COR-L47 (cell line): Measurements from ENCODE around the gene OR2Y1.
A peak's percentile ranks its signal among the peaks of the same experiment; 100 is the strongest.
"Not testable (repeated sequence)": the region's sequence is repeated elsewhere in the genome, so short reads cannot be mapped to it uniquely, and the experiment has no call there.

Experiments
- DNase-seq: peaks from one replicate; lab custom pipeline; 2025; lab: John Stamatoyannopoulos, UW

The OR2Y1 gene

DNA sequence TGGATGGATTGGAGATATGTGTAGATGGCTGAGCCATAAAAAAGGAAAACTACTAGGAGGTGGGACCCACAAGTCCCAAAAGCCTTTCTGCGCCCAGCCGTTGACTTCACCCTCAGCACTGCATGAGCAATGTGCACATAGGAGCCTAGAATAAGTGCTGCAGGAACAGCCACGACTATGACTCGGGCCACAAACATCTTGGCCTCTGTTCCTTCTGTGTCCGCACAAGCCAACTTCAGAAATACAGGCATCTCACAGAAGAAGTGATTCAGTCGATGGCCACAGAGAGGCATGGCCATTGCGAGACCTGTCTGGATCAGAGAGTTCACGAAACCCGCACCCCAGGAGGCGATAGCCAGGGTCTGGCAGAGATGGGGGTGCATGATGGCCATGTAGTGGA is 587 bp downstream of the OR2Y1 start:
- DNase-seq, result no peak

DNA sequence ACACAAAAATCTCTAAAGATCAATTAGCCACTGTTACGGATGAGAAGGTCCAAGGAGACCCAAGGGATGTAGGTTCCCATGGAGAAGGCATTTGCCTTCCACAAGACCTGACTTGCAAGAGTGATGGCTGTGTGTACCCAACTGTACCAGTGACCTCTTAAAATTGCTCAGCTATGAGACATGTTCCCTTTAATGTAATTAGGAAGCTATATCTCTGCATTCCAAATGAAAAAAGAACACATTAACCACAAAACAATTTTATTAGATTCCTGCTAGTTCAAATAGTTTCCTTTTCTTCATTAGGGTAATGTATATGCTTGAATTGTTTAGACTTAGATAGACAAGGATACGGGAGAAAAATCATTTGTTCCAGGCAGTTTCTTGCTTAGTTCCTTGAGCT is 3.3 kb downstream of the OR2Y1 start:
- no peak for DNase-seq

DNA sequence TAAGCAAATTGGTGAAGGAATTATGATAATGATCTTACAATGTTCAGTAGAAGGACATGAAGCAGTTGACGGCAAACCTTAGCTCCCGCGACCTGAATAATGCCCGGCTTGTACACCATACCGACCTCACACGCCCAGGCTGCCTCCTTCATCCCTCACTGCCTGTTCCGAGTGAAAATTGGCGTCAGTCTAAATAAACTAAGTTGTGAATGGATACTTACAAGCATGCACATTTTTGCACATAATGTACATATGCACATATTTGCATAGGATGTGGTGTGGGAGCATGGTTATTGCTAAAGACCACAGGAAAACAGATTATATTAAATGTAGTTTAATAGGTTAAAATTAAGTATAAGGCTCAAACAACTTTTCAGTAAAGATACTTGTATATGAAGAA is 14.9 kb downstream of the OR2Y1 start:
- DNase-seq, result no peak

DNA sequence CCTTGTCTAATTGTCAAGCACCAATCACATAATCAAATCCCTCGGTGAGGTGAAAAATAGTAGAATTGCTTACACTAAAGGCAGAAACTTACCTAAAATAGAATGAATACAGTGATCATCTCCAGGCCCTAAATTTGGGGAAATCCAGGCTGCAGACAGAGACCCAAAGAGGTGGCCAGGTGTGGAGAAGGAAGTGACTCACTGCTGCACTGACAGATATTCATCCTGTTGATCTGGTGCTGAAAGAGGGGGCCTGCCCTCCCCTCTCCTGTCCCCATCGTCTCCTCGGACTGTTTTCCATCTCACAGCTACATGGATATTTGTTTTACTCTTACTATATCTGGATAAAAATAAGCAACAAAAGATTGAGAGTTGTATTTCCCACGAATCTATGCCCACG is 15.9 kb downstream of the OR2Y1 start:
- DNase-seq, result no peak

DNA sequence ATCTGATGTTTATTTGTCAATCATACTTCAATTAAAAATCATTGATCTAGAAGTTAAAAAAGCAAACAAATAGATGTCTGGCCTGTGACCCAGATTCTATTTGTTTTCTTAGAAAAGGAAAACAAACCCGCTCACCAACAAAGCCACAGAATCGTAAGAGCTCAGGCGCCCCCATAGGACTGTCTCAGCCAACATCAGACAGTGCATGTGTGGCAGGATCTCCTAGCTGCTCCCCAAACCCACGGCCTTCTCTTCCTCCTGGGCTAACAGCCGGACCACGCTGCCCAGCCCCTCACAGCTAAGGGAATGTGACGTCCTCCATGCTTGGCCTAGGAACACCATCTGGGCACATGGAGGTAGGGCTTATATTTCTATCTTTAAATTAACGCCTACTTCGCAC is 19.4 kb downstream of the OR2Y1 start:
- DNase-seq, result no peak

DNA sequence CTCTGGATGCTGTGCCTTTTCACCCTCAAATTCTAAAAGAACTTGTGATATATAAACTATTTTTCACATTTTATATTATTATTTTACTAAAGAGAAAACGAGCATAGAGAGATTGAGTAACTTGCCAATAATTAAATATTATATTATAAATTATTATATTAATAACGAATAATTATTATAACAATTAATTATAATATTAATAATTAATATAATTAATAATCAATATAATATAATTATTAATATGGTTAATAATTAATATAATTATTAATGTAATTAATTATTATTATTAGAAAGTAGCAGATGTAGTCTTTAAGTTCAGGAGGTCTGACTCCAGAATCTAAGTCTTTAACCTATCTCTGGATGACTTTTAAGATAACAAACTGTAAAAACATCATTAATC is 20.1 kb downstream of the OR2Y1 start:
- DNase-seq, result no peak

DNA sequence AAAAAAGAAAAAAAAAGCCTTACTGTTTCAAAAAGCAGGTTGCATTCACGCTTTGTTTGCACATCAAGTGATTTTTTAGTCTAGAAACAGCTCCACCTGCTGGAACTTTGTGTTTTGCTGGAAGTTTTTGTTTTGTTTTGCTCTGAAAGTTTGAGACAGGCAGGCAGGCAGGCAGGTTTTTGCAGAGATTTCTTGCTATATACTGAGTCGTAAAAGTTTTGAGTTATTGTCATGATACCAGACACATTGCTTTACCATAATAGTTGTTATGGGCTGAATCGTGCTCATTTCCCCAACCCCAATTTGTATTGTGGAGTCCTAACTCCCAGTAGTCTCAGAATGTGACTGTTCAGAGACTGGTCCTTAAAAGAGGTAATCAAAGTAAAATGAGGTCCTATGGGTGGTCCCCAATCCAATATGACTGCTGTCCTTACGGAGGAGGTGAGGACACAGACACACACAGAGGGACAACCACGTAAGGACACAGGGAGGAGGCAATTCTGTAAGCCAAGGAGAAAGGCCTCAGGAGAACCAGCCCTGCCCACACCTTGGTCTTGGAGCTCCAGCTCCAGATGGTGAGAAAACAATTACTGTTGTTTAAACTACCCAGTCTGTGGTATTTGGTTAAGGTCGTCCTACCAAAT is 20.9 kb downstream of the OR2Y1 start:
- DNase-seq, result no peak

DNA sequence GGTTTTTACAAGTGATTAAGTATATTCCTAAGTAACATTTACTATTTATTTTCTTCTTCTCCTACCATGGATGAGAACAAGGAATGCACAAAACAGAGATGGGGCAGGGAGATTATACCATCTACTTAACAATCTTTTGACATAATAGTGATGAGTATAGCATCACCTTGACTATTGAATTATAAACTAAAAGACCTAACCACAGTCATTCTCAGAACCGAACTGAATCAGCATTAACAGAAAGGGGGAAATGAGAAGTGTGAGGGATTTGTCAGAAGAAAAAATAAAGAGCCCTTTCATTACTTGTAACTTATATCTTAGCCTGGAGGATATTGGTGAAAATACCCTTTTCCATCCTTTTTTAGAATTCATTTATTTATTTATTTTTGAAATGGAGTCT is 21.9 kb downstream of the OR2Y1 start:
- DNase-seq, result no peak

DNA sequence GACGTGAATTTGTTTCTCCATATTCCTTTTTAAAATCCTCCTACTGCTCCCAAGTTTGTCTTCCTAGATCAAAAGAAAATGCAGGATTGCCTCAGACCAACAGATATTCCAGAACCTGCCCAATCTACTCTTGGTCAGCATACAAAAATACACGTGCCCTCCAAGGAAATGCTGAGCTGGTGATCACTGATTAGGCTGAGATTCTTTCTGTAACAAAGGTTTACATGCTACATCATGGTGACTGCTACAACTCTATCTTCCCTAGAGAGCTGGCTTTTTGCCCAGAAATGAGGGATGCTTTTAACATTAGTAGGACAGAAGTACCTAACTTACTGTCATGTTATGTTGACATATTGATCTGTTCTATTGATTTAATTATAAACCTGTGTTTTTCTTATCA is 35.5 kb downstream of the OR2Y1 start:
- DNase-seq, result peak; percentile 60

DNA sequence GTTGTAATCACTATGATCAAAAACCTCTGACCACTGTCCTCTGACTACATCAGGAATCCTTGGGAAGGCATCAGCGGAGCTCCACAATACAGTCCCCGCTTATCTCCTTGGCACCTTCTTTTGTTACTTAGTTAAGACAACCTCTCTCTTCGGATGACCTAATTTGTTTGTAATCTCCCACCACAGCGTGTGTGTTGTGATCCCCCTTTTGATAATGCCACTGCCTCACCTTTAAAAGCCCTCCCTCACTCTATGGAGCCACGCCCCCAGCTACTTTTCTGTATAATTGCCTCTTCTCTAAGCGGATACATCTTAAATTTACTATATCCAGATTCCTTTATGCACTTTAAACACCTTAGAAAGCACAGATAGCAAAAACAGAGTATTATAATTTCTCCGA is 35.9 kb downstream of the OR2Y1 start:
- DNase-seq, result no peak

DNA sequence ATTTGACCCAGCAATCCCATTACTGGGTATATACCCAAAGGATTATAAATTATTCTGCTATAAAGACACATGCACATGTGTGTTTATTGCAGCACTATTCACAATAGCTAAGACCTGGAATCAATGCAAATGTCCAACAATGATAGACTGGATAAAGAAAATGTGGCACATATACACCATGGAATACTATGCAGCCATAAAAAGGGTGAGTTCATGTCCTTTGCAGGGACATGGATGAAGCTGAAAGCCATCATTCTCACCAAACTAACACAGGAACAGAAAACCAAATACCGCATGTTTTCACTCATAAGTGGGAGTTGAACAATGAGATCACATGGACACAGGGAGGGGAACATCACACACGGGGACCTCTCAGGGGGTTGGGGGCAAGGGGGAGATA is 36.5 kb downstream of the OR2Y1 start:
- DNase-seq, result not testable (repeated sequence)

DNA sequence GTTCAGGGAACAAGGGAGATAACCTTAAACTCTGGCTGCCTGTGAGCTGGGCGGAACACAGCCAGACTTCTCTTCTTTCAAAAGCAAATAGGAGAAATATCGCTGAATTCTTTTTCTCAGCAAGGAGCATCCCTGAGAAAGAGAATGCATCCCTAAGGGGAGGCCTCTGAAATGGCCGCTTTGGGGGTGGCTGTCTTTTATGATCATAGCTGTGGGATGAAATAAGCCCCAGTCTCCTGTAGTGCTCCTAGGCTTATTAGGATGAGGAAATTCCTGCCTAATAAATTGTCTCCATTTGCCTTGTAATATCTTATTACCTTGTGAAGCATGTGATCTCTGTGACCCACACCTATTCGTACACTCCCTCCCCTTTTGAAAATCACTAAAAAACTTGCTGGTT is 39.4 kb downstream of the OR2Y1 start:
- not testable (repeated sequence) for DNase-seq

DNA sequence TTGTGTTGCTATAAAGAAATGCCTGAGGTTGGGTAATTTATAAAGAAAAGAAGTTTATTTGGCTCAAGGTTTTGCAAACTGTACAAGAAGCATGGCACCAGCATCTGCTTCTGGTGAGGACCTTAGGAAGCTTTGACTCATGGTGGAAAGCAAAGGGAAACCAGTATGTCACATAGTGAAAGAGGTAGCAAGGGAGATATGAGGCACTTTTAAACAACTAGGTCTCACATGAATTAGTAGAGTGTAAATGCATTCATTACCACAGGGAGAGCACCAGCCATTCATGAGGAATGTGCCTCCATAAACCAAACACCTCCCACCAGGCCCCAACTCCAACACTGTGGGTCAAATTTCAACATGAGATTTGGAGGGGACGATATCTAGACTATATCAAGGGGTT is 40.8 kb downstream of the OR2Y1 start:
- DNase-seq, result no peak

DNA sequence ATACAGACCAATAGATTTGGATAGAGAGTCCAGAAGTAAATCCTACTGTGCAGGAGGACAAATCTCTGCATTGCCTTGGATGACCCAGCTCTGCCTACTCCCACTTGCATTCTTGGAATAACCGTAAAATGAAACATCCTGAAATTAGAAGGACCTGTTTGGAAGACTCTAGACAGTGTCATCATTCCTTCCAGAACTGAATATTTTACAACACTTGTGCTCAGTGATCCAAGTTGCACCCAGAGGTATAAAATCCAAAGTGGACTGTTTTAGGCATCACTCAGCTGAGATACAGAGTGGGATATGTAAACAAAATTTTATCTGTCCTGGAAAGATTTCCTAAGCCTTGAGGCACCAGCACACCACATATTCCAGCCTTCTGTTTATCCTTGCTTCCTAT is 43.7 kb downstream of the OR2Y1 start:
- no peak for DNase-seq

DNA sequence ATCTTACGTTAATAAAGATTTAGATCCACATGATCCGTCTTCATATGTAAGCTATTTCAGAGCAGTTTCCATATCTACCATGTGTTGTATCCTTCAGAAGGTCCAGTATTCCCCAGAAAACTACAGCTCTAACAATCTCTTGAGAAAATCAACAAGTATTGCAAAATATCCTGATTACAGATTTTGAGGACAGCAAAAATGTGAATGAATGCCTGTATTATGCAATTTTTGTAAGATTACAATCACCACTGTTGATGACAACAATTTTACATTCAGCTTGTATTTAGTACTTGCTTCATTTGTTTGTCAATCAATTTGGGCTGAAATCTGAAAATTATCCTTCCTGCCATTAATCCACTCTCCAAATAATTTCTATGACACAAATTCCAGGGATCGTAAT is 47.4 kb downstream of the OR2Y1 start:
- DNase-seq, result no peak

DNA sequence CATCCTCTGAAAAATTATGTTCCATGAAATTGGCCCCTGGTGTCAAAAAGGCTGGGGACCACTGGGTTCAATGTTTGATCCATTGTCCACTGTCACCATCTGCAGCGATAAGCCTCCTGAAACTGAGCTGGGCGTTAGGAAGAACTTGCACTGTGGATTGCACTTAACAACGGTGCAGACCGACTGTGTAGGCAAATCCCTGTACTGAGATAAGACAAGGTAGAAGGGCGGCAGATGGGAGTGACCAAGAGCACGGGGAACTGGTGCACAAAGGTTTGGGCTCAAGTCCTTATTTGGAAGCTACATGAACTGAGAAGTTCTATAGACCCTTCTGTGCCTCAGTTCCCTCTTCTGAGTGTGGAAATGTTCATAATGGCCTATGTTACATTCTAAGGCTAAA is 48.8 kb downstream of the OR2Y1 start:
- DNase-seq, result no peak

DNA sequence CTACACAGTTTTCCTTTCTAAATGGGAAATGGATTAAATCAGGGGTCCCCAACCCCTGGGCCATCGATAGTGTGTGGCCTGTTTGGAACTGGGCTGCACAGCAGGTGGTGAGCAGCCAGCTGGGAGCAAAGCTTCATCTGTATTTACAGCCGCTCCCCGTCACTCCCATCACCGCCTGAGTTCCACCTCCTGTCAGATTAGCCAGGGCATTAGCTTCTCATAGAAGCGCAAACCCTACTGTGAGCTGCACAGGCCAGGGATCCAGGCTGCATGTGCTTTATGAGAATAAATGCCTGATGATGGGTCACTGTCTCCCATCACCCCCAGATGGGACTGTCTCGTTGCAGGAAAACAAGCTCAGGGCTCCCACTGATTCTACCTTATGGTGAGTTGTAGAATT is 49.3 kb downstream of the OR2Y1 start:
- no peak for DNase-seq

DNA sequence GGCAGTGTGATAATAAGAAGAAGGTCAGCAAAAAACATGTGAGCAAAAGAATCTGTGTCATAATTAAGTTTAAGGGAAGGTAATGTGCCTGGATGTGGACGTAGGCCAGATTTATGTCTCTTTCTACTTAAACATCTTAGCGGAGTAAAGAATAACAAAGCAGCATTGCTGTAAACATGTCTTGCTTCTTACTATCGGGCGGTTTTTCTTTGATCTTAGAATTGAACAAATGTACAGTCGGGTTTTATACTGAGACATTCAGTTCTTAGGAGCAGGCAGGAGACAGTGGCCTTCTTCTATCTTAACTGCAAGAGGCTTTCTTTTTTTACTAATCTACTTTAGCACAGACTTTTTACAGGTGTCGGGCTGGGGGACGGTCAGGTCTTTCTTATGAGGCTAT is 50.1 kb downstream of the OR2Y1 start:
- no peak for DNase-seq
